ENCODE measurements around the gene TXK.

GRCh38 chr4:48069026-48069425 is 65.0 kb downstream of the TXK start:
- TF ChIP-seq CTCF (IDR thresholded peaks at IDR 0.05) (no peak), POLR2A (IDR thresholded peaks at IDR 0.05) (no peak)

Measured in right lobe of liver (tissue), 4 donors.